Natural killer cell (primary cell): ENCODE results near the gene FBXO46. TPM values are rescaled to one million over a fixed set of nuclear protein-coding genes. Genes with fewer than 3 reads are reported as not detected.

Experiments
- ATAC-seq, 3 donors: fragments of 150-1000 bp in 2 of 3; fragments of 200-7000 bp in 1 of 3; cut with Tn5 transposase; 1 replicate in 1 of 3; 2 replicates in 2 of 3; pipeline ENCODE4 v1.10.0; 2021; ENCODE audit warnings: mild to moderate bottlenecking in 2 of 3, moderate library complexity in 2 of 3
- DNase-seq, 2 donors: peaks; one replicate each; pipeline versions ENCODE4 v3.0.0 to v3.0.0-alpha.2; 2013 to 2021; ENCODE audit warnings: mixed read lengths in 1 of 2
- H3K27ac ChIP-seq: one replicate; pipeline ENCODE4 v1.5.1; 2013; ENCODE audit warnings: mild to moderate bottlenecking, low read length
- H3K27me3 ChIP-seq: one replicate; pipeline ENCODE4 v1.6.1; 2013; ENCODE audit warnings: low read length; ENCODE audit not compliant: control insufficient read depth, insufficient read depth
- H3K36me3 ChIP-seq: one replicate; pipeline ENCODE4 v1.6.1; 2013; ENCODE audit warnings: low read length; ENCODE audit not compliant: control insufficient read depth, insufficient read depth
- H3K4me1 ChIP-seq: one replicate; pipeline ENCODE4 v1.6.1; 2013; ENCODE audit warnings: low read length; ENCODE audit not compliant: control insufficient read depth, insufficient read depth
- H3K4me3 ChIP-seq: one replicate; pipeline ENCODE4 v1.5.1; 2013; ENCODE audit warnings: low read length
- H3K9me3 ChIP-seq: one replicate; pipeline ENCODE4 v1.6.1; 2013; ENCODE audit warnings: low read length; ENCODE audit not compliant: control insufficient read depth, insufficient read depth
- H3K27ac Mint-ChIP-seq, 2 donors: one replicate each; pipeline ENCODE4 v1.8.0; 2022; ENCODE audit warnings: mild to moderate bottlenecking in 2 of 2, mixed read lengths in 2 of 2, moderate library complexity in 1 of 2
- H3K27me3 Mint-ChIP-seq, 2 donors: one replicate each; pipeline ENCODE4 v1.8.0; 2022; ENCODE audit warnings: low read depth in 2 of 2, mixed read lengths in 2 of 2
- H3K36me3 Mint-ChIP-seq: one replicate; pipeline ENCODE4 v1.8.0; 2022; ENCODE audit warnings: mixed read lengths
- H3K4me1 Mint-ChIP-seq, 2 donors: one replicate each; pipeline ENCODE4 v1.8.0; 2022; ENCODE audit warnings: mixed read lengths in 2 of 2
- H3K4me3 Mint-ChIP-seq: one replicate; pipeline ENCODE4 v1.8.0; 2022; ENCODE audit warnings: mild to moderate bottlenecking, moderate library complexity, mixed read lengths
- H3K9me3 Mint-ChIP-seq, 2 donors: one replicate each; pipeline ENCODE4 v1.8.0; 2022; ENCODE audit warnings: mixed read lengths in 2 of 2
- whole genome bisulfite sequencing: methylation state at CpG from one replicate; pipeline ENCODE4 v1.1.7; 2013; ENCODE audit warnings: missing lambda C conversion rate; ENCODE audit not compliant: insufficient coverage; 5-methylcytosine and 5-hydroxymethylcytosine counted together
- intact Hi-C: fragments of 100-400 bp; cut with micrococcal nuclease; formaldehyde crosslinking; loops from one replicate; pipeline ENCODE4 v1.14.2; 2022
- total RNA-seq, 4 donors: library from RNA; stranded (reverse); fragments of 120-200 nt in 1 of 4; gene quantifications; one replicate each; pipeline versions ENCODE4 v1.2.3 to v1.2.4, GENCODE V29; 2013 to 2022
- TF ChIP-seq, protein P1 (sequence below): fragments of 200-600 bp; IDR thresholded peaks from one replicate; pipeline ENCODE4 v1.8.0; 2022; ENCODE audit warnings: antibody characterized with exemption

FBXO46 gene
- total RNA-seq, 3 donors from 2014 or later (not counting 1 experiment from before 2014, with no cell fraction given): 24.8 to 35.7 (median 31.1) TPM

DNA sequence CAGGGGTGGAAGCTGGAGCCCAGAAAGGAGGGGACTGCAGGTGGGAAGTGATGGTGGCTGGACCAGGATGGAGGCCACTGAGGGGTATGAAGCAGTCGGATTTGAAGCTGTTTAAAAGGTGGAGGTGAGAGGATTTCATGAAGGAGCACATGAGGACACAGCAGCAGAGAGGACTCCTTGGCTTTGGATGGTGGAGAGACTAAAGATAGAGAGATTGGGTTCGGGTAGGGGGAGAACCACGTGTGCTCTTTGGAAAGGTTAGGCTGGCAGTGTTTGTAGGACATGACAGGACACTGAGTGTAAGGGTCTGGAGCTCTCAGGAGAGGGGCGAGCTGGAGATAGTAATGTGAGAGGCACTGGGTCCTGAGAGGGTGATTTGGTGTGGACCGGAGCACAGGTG, 47.8 kb downstream of the FBXO46 start:
- H3K4me1 Mint-ChIP-seq: peaks cover 11% of the 10 kb centered on the region in 2 donors
- no peaks in the 10 kb centered on the region for H3K36me3 Mint-ChIP-seq
- 89% methylated on average over 5 of the region's 5 CpGs for WGBS
- no peak overlapping the region for H3K27ac Mint-ChIP-seq
- Histone ChIP-seq H3K9me3 (no peaks in the 10 kb centered on the region), H3K27ac (no peak overlapping the region), H3K36me3 (peaks cover 20% of the 10 kb centered on the region), H3K4me1 (peaks cover 16% of the 10 kb centered on the region), H3K4me3 (no peak overlapping the region), H3K27me3 (peaks cover 2% of the 10 kb centered on the region)
- no peak for ATAC-seq
- intact Hi-C loops: loop anchor here (5.0 kb wide), 1 partner anchor 76 kb away; no protein-coding TSS in a partner anchor
- peaks cover 0 to 4% of the 10 kb centered on the region in 2 donors for H3K27me3 Mint-ChIP-seq
- TF ChIP-seq, protein P1, sequence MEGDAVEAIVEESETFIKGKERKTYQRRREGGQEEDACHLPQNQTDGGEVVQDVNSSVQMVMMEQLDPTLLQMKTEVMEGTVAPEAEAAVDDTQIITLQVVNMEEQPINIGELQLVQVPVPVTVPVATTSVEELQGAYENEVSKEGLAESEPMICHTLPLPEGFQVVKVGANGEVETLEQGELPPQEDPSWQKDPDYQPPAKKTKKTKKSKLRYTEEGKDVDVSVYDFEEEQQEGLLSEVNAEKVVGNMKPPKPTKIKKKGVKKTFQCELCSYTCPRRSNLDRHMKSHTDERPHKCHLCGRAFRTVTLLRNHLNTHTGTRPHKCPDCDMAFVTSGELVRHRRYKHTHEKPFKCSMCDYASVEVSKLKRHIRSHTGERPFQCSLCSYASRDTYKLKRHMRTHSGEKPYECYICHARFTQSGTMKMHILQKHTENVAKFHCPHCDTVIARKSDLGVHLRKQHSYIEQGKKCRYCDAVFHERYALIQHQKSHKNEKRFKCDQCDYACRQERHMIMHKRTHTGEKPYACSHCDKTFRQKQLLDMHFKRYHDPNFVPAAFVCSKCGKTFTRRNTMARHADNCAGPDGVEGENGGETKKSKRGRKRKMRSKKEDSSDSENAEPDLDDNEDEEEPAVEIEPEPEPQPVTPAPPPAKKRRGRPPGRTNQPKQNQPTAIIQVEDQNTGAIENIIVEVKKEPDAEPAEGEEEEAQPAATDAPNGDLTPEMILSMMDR: no peak
- no peak for DNase-seq
- H3K9me3 Mint-ChIP-seq: no peaks in the 10 kb centered on the region
- H3K4me3 Mint-ChIP-seq: no peak overlapping the region

- Mint-ChIP-seq H3K4me3 (no peak overlapping the region), H3K4me1 (peaks cover 17 to 18% of the 10 kb centered on the region in 2 donors), H3K27ac (peak overlapping the region in 1 of 2 donors; percentile 7), H3K27me3 (peaks cover 0 to 10% of the 10 kb centered on the region in 2 donors), H3K36me3 (no peaks in the 10 kb centered on the region), H3K9me3 (no peaks in the 10 kb centered on the region)
- ATAC-seq (no peak), DNase-seq (no peak)
- peaks cover 6% of the 10 kb centered on the region for H3K27me3 ChIP-seq
- H3K4me3 ChIP-seq: no peak overlapping the region
- intact Hi-C loops: loop anchor here (5.0 kb wide), 1 partner anchor 75 kb away; no protein-coding TSS in a partner anchor
- H3K4me1 ChIP-seq: peaks cover 24% of the 10 kb centered on the region
- TF ChIP-seq, protein P1: no peak
- no peak overlapping the region for H3K27ac ChIP-seq
- 91% methylated on average over 8 of the region's 8 CpGs for WGBS
- H3K9me3 ChIP-seq: no peaks in the 10 kb centered on the region
- peaks cover 12% of the 10 kb centered on the region for H3K36me3 ChIP-seq
Observed at GRCh38 chr19:45682117-45682516, 48.6 kb downstream of the FBXO46 start.

GRCh38 chr19:45681391-45682015, 49.2 kb downstream of the FBXO46 start:
- H3K4me1 Mint-ChIP-seq: peaks cover 17 to 24% of the 10 kb centered on the region in 2 donors
- peaks cover 0 to 12% of the 10 kb centered on the region in 2 donors for H3K27me3 Mint-ChIP-seq
- H3K36me3 Mint-ChIP-seq: no peaks in the 10 kb centered on the region
- TF ChIP-seq, protein P1: peak; percentile 94
- H3K27ac ChIP-seq: no peak overlapping the region
- H3K4me1 ChIP-seq: peaks cover 30% of the 10 kb centered on the region
- H3K27me3 ChIP-seq: peaks cover 11% of the 10 kb centered on the region
- no peaks in the 10 kb centered on the region for H3K9me3 Mint-ChIP-seq
- ATAC-seq (peak; percentile 92 to 99 (median 95)), DNase-seq (peak; percentile 89 to 91)
- intact Hi-C loops: loop anchor here (1.0 to 5.0 kb wide), 3 partner anchors 15 to 158 kb away; no protein-coding TSS in a partner anchor
- 2% methylated on average over 51 of the region's 51 CpGs for WGBS
- no peaks in the 10 kb centered on the region for H3K9me3 ChIP-seq
- peak overlapping the region; percentile 81 for H3K4me3 Mint-ChIP-seq
- peak overlapping the region; percentile 23 for H3K4me3 ChIP-seq
- peaks cover 9% of the 10 kb centered on the region for H3K36me3 ChIP-seq
- peak overlapping the region; percentile 7 to 86 for H3K27ac Mint-ChIP-seq
